ENCODE data around the gene CSH1.
"Not testable (repeated sequence)": the region's sequence is repeated elsewhere in the genome, so short reads cannot be mapped to it uniquely, and the experiment has no call there.

The CSH1 gene

GRCh38 chr17:63910096-63910495 is 13.7 kb upstream of the CSH1 start:
- no peak overlapping the region for H3K4me3 Mint-ChIP-seq
- peaks cover 5% of the 10 kb centered on the region for H3K4me1 Mint-ChIP-seq
- DNase-seq (ENCODE audit: low spot score in 2 of 2) (no peak), ATAC-seq (replicated peaks; ENCODE audit: extremely low read depth, poor library complexity, severe bottlenecking) (no peak)
- no peak overlapping the region for H3K27ac Mint-ChIP-seq (ENCODE audit: low read depth)
- H3K27me3 Mint-ChIP-seq = no peaks in the 10 kb centered on the region
- H3K9me3 Mint-ChIP-seq = no peaks in the 10 kb centered on the region
- peaks cover 2% of the 10 kb centered on the region for H3K36me3 Mint-ChIP-seq (ENCODE audit: insufficient read depth)

- not testable (repeated sequence) for H3K27me3 Mint-ChIP-seq; H3K36me3 Mint-ChIP-seq (ENCODE audit: insufficient read depth); H3K4me3 Mint-ChIP-seq; DNase-seq (ENCODE audit: low spot score in 2 of 2); H3K27ac Mint-ChIP-seq (ENCODE audit: low read depth); H3K9me3 Mint-ChIP-seq; H3K4me1 Mint-ChIP-seq; ATAC-seq (replicated peaks; ENCODE audit: extremely low read depth, poor library complexity, severe bottlenecking)
Observed at GRCh38 chr17:63909586-63909985, 13.2 kb upstream of the CSH1 start.

GRCh38 chr17:63907161-63907778 is 10.9 kb upstream of the CSH1 start:
- not testable (repeated sequence) for H3K9me3 Mint-ChIP-seq; H3K27me3 Mint-ChIP-seq; H3K4me3 Mint-ChIP-seq; H3K4me1 Mint-ChIP-seq; H3K27ac Mint-ChIP-seq (ENCODE audit: low read depth); DNase-seq (ENCODE audit: low spot score in 2 of 2); ATAC-seq (replicated peaks; ENCODE audit: extremely low read depth, poor library complexity, severe bottlenecking); H3K36me3 Mint-ChIP-seq (ENCODE audit: insufficient read depth)

GRCh38 chr17:63904796-63905195 is 8.4 kb upstream of the CSH1 start:
- ATAC-seq (replicated peaks; ENCODE audit: extremely low read depth, poor library complexity, severe bottlenecking); H3K4me1 Mint-ChIP-seq; H3K27me3 Mint-ChIP-seq; H3K4me3 Mint-ChIP-seq; H3K27ac Mint-ChIP-seq (ENCODE audit: low read depth); H3K36me3 Mint-ChIP-seq (ENCODE audit: insufficient read depth); DNase-seq (ENCODE audit: low spot score in 2 of 2); H3K9me3 Mint-ChIP-seq: not testable (repeated sequence)

GRCh38 chr17:63903787-63904201 is 7.4 kb upstream of the CSH1 start:
- not testable (repeated sequence) for H3K9me3 Mint-ChIP-seq; H3K27me3 Mint-ChIP-seq; H3K4me1 Mint-ChIP-seq; H3K36me3 Mint-ChIP-seq (ENCODE audit: insufficient read depth); H3K27ac Mint-ChIP-seq (ENCODE audit: low read depth); H3K4me3 Mint-ChIP-seq; DNase-seq (ENCODE audit: low spot score in 2 of 2)
- ATAC-seq (replicated peaks; ENCODE audit: extremely low read depth, poor library complexity, severe bottlenecking) = peak; percentile 56

- H3K4me3 Mint-ChIP-seq; ATAC-seq (replicated peaks; ENCODE audit: extremely low read depth, poor library complexity, severe bottlenecking); H3K36me3 Mint-ChIP-seq (ENCODE audit: insufficient read depth); H3K27ac Mint-ChIP-seq (ENCODE audit: low read depth); H3K9me3 Mint-ChIP-seq; H3K27me3 Mint-ChIP-seq; H3K4me1 Mint-ChIP-seq; DNase-seq (ENCODE audit: low spot score in 2 of 2): not testable (repeated sequence)
Observed at GRCh38 chr17:63901971-63902370, 5.6 kb upstream of the CSH1 start.

- H3K4me1 Mint-ChIP-seq; H3K27me3 Mint-ChIP-seq; H3K36me3 Mint-ChIP-seq (ENCODE audit: insufficient read depth); H3K4me3 Mint-ChIP-seq; H3K27ac Mint-ChIP-seq (ENCODE audit: low read depth); DNase-seq (ENCODE audit: low spot score in 2 of 2); H3K9me3 Mint-ChIP-seq: not testable (repeated sequence)
- peak; percentile 63 for ATAC-seq (replicated peaks; ENCODE audit: extremely low read depth, poor library complexity, severe bottlenecking)
Observed at GRCh38 chr17:63898899-63899798, 2.8 kb upstream of the CSH1 start.

GRCh38 chr17:63894821-63895220 is 1.6 kb downstream of the CSH1 start:
- H3K9me3 Mint-ChIP-seq, H3K4me1 Mint-ChIP-seq: not testable (repeated sequence)

GRCh38 chr17:63894021-63894420 is 2.4 kb downstream of the CSH1 start:
- H3K27ac Mint-ChIP-seq (ENCODE audit: low read depth); DNase-seq (ENCODE audit: low spot score in 2 of 2); H3K27me3 Mint-ChIP-seq; H3K36me3 Mint-ChIP-seq (ENCODE audit: insufficient read depth); H3K4me3 Mint-ChIP-seq; H3K9me3 Mint-ChIP-seq; ATAC-seq (replicated peaks; ENCODE audit: extremely low read depth, poor library complexity, severe bottlenecking); H3K4me1 Mint-ChIP-seq: not testable (repeated sequence)

More at GRCh38 chr17:63894821-63895220, 1.6 kb downstream of the CSH1 start:
- ATAC-seq (replicated peaks; ENCODE audit: extremely low read depth, poor library complexity, severe bottlenecking); H3K4me3 Mint-ChIP-seq; DNase-seq (ENCODE audit: low spot score in 2 of 2); H3K27ac Mint-ChIP-seq (ENCODE audit: low read depth); H3K36me3 Mint-ChIP-seq (ENCODE audit: insufficient read depth); H3K27me3 Mint-ChIP-seq: not testable (repeated sequence)

- not testable (repeated sequence) for ATAC-seq (replicated peaks; ENCODE audit: extremely low read depth, poor library complexity, severe bottlenecking); H3K27me3 Mint-ChIP-seq; H3K9me3 Mint-ChIP-seq; H3K4me3 Mint-ChIP-seq; DNase-seq (ENCODE audit: low spot score in 2 of 2); H3K36me3 Mint-ChIP-seq (ENCODE audit: insufficient read depth); H3K27ac Mint-ChIP-seq (ENCODE audit: low read depth)
- peaks cover 10% of the 10 kb centered on the region for H3K4me1 Mint-ChIP-seq
Observed at GRCh38 chr17:63892316-63893037, 3.9 kb downstream of the CSH1 start.

GRCh38 chr17:63889026-63889848 is 7.1 kb downstream of the CSH1 start:
- H3K27me3 Mint-ChIP-seq; DNase-seq (ENCODE audit: low spot score in 2 of 2); H3K9me3 Mint-ChIP-seq; H3K36me3 Mint-ChIP-seq (ENCODE audit: insufficient read depth); H3K27ac Mint-ChIP-seq (ENCODE audit: low read depth): not testable (repeated sequence)
- peak; percentile 63 for ATAC-seq (replicated peaks; ENCODE audit: extremely low read depth, poor library complexity, severe bottlenecking)
- Mint-ChIP-seq H3K4me1 (peaks cover 10% of the 10 kb centered on the region), H3K4me3 (peak overlapping the region; percentile 9)

GRCh38 chr17:63885119-63885518 is 11.3 kb downstream of the CSH1 start:
- not testable (repeated sequence) for ATAC-seq (replicated peaks; ENCODE audit: extremely low read depth, poor library complexity, severe bottlenecking); DNase-seq (ENCODE audit: low spot score in 2 of 2); H3K27me3 Mint-ChIP-seq; H3K36me3 Mint-ChIP-seq (ENCODE audit: insufficient read depth); H3K27ac Mint-ChIP-seq (ENCODE audit: low read depth); H3K4me3 Mint-ChIP-seq; H3K9me3 Mint-ChIP-seq
- H3K4me1 Mint-ChIP-seq = peaks cover 10% of the 10 kb centered on the region

All from central memory CD8-positive, alpha-beta T cell (primary cell).